PFSK-1 (cell line): ENCODE measurements around the gene C1orf167.

ENCODE experiments used
- POLR2AphosphoS5 ChIP-seq: IDR thresholded peaks from 2 replicates; pipeline ENCODE4 v1.6.1; 2012; ENCODE audit warnings: low read depth, mild to moderate bottlenecking, control low read depth, low read length, moderate library complexity
- TAF1 ChIP-seq: IDR thresholded peaks from 2 replicates; pipeline ENCODE4 v1.6.1; 2012; ENCODE audit warnings: low read length, control low read depth, borderline replicate concordance; ENCODE audit not compliant: insufficient read depth

GRCh38 chr1:11796036-11796828 lies 34.2 kb downstream of the C1orf167 start:
- TF ChIP-seq POLR2AphosphoS5 (no peak), TAF1 (no peak)
